ENCODE data around the gene TMEM62. TPM values are rescaled to one million over a fixed set of nuclear protein-coding genes. Genes with fewer than 3 reads are reported as not detected.
A peak's percentile ranks its signal among the peaks of the same experiment; 100 is the strongest.

The TMEM62 gene
- total and polyA plus RNA-seq, 9 of the 15 experiments (the other 6 are each of a cell fraction or from before 2014, with no cell fraction given): 4.4 to 16.6 (median 11.1) TPM

GRCh38 chr15:43126356-43126755 lies 7.0 kb upstream of the TMEM62 start:
- H3K4me1 ChIP-seq (replicated peaks in 1 of 2; ENCODE audit: control insufficient read depth in 2 of 2, insufficient read depth in 2 of 2, low read length in 2 of 2): peaks cover 10 to 12% of the 10 kb centered on the region in 2 experiments; a peak in 4 of 5 replicates

GRCh38 chr15:43127752-43128151 lies 5.6 kb upstream of the TMEM62 start:
- Histone ChIP-seq H3K9ac (ENCODE audit: insufficient read depth in 1 of 2, low read depth in 2 of 2, low read length in 2 of 2) (no peak overlapping the region), H3K27ac (ENCODE audit: extremely low read depth, low read depth, low read length) (no peak overlapping the region), H3K79me2 (ENCODE audit: control insufficient read depth, insufficient read depth, low read length) (no peaks in the 10 kb centered on the region), H3K27me3 (ENCODE audit: control insufficient read depth in 2 of 2, insufficient read depth in 2 of 2, low read length in 2 of 2) (no peaks in the 10 kb centered on the region), H3K4me3 (no peak overlapping the region), H3K4me2 (ENCODE audit: insufficient read depth, low read length) (no peak overlapping the region), H3K36me3 (ENCODE audit: control insufficient read depth, insufficient read depth, low read length) (no peaks in the 10 kb centered on the region), H4K20me1 (replicated peaks; ENCODE audit: control insufficient read depth, insufficient read depth, low read length) (no peaks in the 10 kb centered on the region), H3K9me3 (replicated peaks; ENCODE audit: control insufficient read depth, insufficient read depth, low read depth, low read length) (0 out of 2 replicates have a peak, but pooled peaks cover 3% of the 10 kb centered on the region), H3K4me1 (replicated peaks in 1 of 2; ENCODE audit: control insufficient read depth in 2 of 2, insufficient read depth in 2 of 2, low read length in 2 of 2) (peaks cover 5 to 8% of the 10 kb centered on the region in 2 experiments; a peak in 4 of 5 replicates), H3K9me1 (ENCODE audit: control insufficient read depth, insufficient read depth, low read length) (no peaks in the 10 kb centered on the region), H2AFZ (ENCODE audit: low read depth, low read length) (no peak overlapping the region)
- in situ Hi-C loops (cut with MboI) (no loop called here), intact Hi-C loops (cut with micrococcal nuclease) (no loop called here)
- ChIA-PET POLR2A (no interaction called here), CTCF (ENCODE audit: low intra/inter-chr PET ratio) (no interaction called here)
- TF ChIP-seq PHF8 (IDR thresholded peaks at IDR 0.05; ENCODE audit: borderline replicate concordance, low read length) (no peak), CHD4 (IDR thresholded peaks at IDR 0.05; ENCODE audit: insufficient read depth, insufficient replicate concordance, low read depth, low read length, poor library complexity, severe bottlenecking) (no peak), MEF2D (tag; conservative IDR thresholded peaks at IDR 0.05; ENCODE audit: low read depth) (no peak), ELK1 (CRISPR knock-in tag; IDR thresholded peaks at IDR 0.05) (no peak), PBX2 (CRISPR knock-in tag; IDR thresholded peaks at IDR 0.05; ENCODE audit: low read depth) (no peak), PBX2 (tag; conservative IDR thresholded peaks at IDR 0.05; ENCODE audit: low read depth) (no peak), ZBTB8A (IDR thresholded peaks at IDR 0.05; ENCODE audit: partially characterized antibody) (no peak), ZNF274 (IDR thresholded peaks at IDR 0.05; ENCODE audit: borderline replicate concordance, low read depth, low read length) (no peak), POLR2B (IDR thresholded peaks at IDR 0.05; ENCODE audit: low read depth, partially characterized antibody) (no peak), TEAD1 (CRISPR knock-in tag; IDR thresholded peaks at IDR 0.05) (no peak)
- ATAC-seq (no peak), DNase-seq (ENCODE audit: extremely low read depth in 1 of 4, low spot score in 3 of 4) (no peak), FAIRE-seq (no peak)
- BruUV-seq (replicated peaks): no TSS peak
- WGBS (ENCODE audit: insufficient coverage, low coverage, missing lambda C conversion rate): 100% methylated on average over 2 of the region's 2 CpGs

More at GRCh38 chr15:43126356-43126755, 7.0 kb upstream of the TMEM62 start:
- Histone ChIP-seq H3K4me3 (no peak overlapping the region), H3K27me3 (ENCODE audit: control insufficient read depth in 2 of 2, insufficient read depth in 2 of 2, low read length in 2 of 2) (no peaks in the 10 kb centered on the region), H3K9me3 (replicated peaks; ENCODE audit: control insufficient read depth, insufficient read depth, low read depth, low read length) (0 out of 2 replicates have a peak, but pooled peaks cover 3% of the 10 kb centered on the region), H3K9me1 (ENCODE audit: control insufficient read depth, insufficient read depth, low read length) (no peaks in the 10 kb centered on the region), H3K9ac (ENCODE audit: insufficient read depth in 1 of 2, low read depth in 2 of 2, low read length in 2 of 2) (no peak overlapping the region), H3K79me2 (ENCODE audit: control insufficient read depth, insufficient read depth, low read length) (no peaks in the 10 kb centered on the region), H4K20me1 (replicated peaks; ENCODE audit: control insufficient read depth, insufficient read depth, low read length) (no peaks in the 10 kb centered on the region), H3K27ac (ENCODE audit: extremely low read depth, low read depth, low read length) (no peak overlapping the region), H3K36me3 (ENCODE audit: control insufficient read depth, insufficient read depth, low read length) (no peaks in the 10 kb centered on the region), H3K4me2 (ENCODE audit: insufficient read depth, low read length) (no peak overlapping the region), H2AFZ (ENCODE audit: low read depth, low read length) (no peak overlapping the region)
- no peak for FAIRE-seq
- ATAC-seq: no peak
- no peak for DNase-seq (ENCODE audit: extremely low read depth in 1 of 4, low spot score in 3 of 4)
- CTCF ChIA-PET (ENCODE audit: low intra/inter-chr PET ratio): no interaction called here
- BruUV-seq (replicated peaks): no TSS peak
- WGBS (ENCODE audit: insufficient coverage, low coverage, missing lambda C conversion rate): 49% methylated on average over 6 of the region's 6 CpGs
- in situ Hi-C loops (cut with MboI) (no loop called here), intact Hi-C loops (cut with micrococcal nuclease) (no loop called here)
- POLR2A ChIA-PET: no interaction called here
- TF ChIP-seq TRIM28 (IDR thresholded peaks at IDR 0.05) (no peak), CEBPB (tag; IDR thresholded peaks at IDR 0.05) (0 out of 2 replicates have a peak, but pooled peaks have one; percentile 16)

Measured in K562 (cell line).